Transverse colon (tissue), 4 donors: ENCODE results near the gene C2CD4D.

ENCODE experiments used
- CTCF ChIP-seq, 5 experiments: fragments of 200-600 bp in 3 of 5; fragments of 450-650 bp in 2 of 5; sonication (generic) in 3 of 5; IDR thresholded peaks; 1 replicate in 2 of 5; 2 replicates in 3 of 5; pipeline ENCODE4 v1.5.1; 2016 to 2017; ENCODE audit warnings: antibody characterized with exemption in 5 of 5, inconsistent platforms in 3 of 5, mild to moderate bottlenecking in 2 of 5, moderate library complexity in 1 of 5
- POLR2A ChIP-seq: fragments of 450-650 bp; IDR thresholded peaks from one replicate; pipeline ENCODE4 v1.6.1; 2016; ENCODE audit warnings: antibody characterized with exemption, mild to moderate bottlenecking, moderate library complexity
- POLR2AphosphoS5 ChIP-seq, 3 donors: sonication (generic); formaldehyde crosslinking; IDR thresholded peaks; one replicate each; pipeline ENCODE4 v1.6.1; 2016; ENCODE audit warnings: antibody characterized with exemption in 3 of 3

GRCh38 chr1:151807131-151807530 lies 32.5 kb downstream of the C2CD4D start:
- TF ChIP-seq POLR2A, result no peak
- TF ChIP-seq POLR2AphosphoS5 (IDR thresholded peaks at IDR 0.05), result no peak
- no peak for TF ChIP-seq CTCF (IDR thresholded peaks at IDR 0.05)
